Tibial artery (tissue), 4 donors: Measurements from ENCODE around the gene LCN2.

Source experiments
- DNase-seq, 2 donors: peaks; one replicate each; pipeline ENCODE4 v3.0.0-alpha.2; 2019
- H3K27ac ChIP-seq, 2 donors: fragments of 200-600 bp; sonication (generic) in 1 of 2; 1 replicate in 1 of 2; 2 replicates in 1 of 2; pipeline ENCODE4 v1.5.1; 2018 to 2019; ENCODE audit warnings: mild to moderate bottlenecking in 1 of 2
- H3K27me3 ChIP-seq, 2 donors: fragments of 200-600 bp; sonication (generic) in 1 of 2; one replicate each; pipeline versions ENCODE4 v1.5.1 to v1.6.0; 2016 to 2019
- H3K36me3 ChIP-seq, 3 donors: fragments of 200-600 bp; sonication (generic) in 2 of 3; one replicate each; pipeline ENCODE4 v1.5.1; 2016 to 2019; ENCODE audit warnings: mild to moderate bottlenecking in 2 of 3
- H3K4me1 ChIP-seq, 4 donors: fragments of 200-600 bp; sonication (generic) in 2 of 4; 1 replicate in 3 of 4; 2 replicates in 1 of 4; pipeline ENCODE4 v1.5.1; 2016 to 2019
- H3K4me3 ChIP-seq, 2 donors: fragments of 200-600 bp; sonication (generic) in 1 of 2; 1 replicate in 1 of 2; 2 replicates in 1 of 2; pipeline ENCODE4 v1.5.1; 2018 to 2019; ENCODE audit warnings: mild to moderate bottlenecking in 2 of 2
- H3K9me3 ChIP-seq, 3 donors: fragments of 200-600 bp; sonication (generic) in 1 of 3; one replicate each; pipeline ENCODE4 v1.5.1; 2016 to 2019
- CTCF ChIP-seq, 2 experiments: fragments of 200-600 bp in 1 of 2; fragments of 450-650 bp in 1 of 2; IDR thresholded peaks; one replicate each; pipeline ENCODE4 v1.5.1; 2017 to 2019; ENCODE audit warnings: antibody characterized with exemption in 2 of 2, mild to moderate bottlenecking in 1 of 2, moderate library complexity in 1 of 2
- intact Hi-C: fragments of 100-400 bp; cut with DNase I; formaldehyde crosslinking; loops from one replicate; pipeline ENCODE4 v1.15.0; 2023; ENCODE audit warnings: low total_unique reads

The LCN2 gene

GRCh38 chr9:128153060-128153946 is 4.0 kb downstream of the LCN2 start:
- no peak overlapping the region for H3K27ac ChIP-seq
- H3K4me1 ChIP-seq, result peaks cover 0 to 11% (median 0%) of the 10 kb centered on the region in 4 donors
- TF ChIP-seq CTCF (IDR thresholded peaks at IDR 0.05), result no peak
- H3K4me3 ChIP-seq, result no peak overlapping the region
- no peaks in the 10 kb centered on the region for H3K36me3 ChIP-seq
- no peak for DNase-seq
- intact Hi-C loops, result no loop called here
- no peaks in the 10 kb centered on the region for H3K9me3 ChIP-seq
- no peaks in the 10 kb centered on the region for H3K27me3 ChIP-seq

GRCh38 chr9:128153947-128154695 is 4.9 kb downstream of the LCN2 start:
- H3K4me3 ChIP-seq, result no peak overlapping the region
- TF ChIP-seq CTCF (IDR thresholded peaks at IDR 0.05), result no peak
- H3K27ac ChIP-seq, result no peak overlapping the region
- no peaks in the 10 kb centered on the region for H3K9me3 ChIP-seq
- no peaks in the 10 kb centered on the region for H3K27me3 ChIP-seq
- intact Hi-C loops, result no loop called here
- DNase-seq, result no peak
- peaks cover 0 to 4% (median 0%) of the 10 kb centered on the region in 4 donors for H3K4me1 ChIP-seq
- no peaks in the 10 kb centered on the region for H3K36me3 ChIP-seq

- H3K27me3 ChIP-seq, result no peaks in the 10 kb centered on the region
- no peak overlapping the region for H3K4me3 ChIP-seq
- peaks cover 0 to 12% (median 7%) of the 10 kb centered on the region in 4 donors for H3K4me1 ChIP-seq
- H3K36me3 ChIP-seq, result no peaks in the 10 kb centered on the region
- no peak for TF ChIP-seq CTCF (IDR thresholded peaks at IDR 0.05)
- H3K27ac ChIP-seq, result no peak overlapping the region
- H3K9me3 ChIP-seq, result no peaks in the 10 kb centered on the region
- intact Hi-C loops, result no loop called here
- no peak for DNase-seq
These were observed 6.7 kb downstream of the LCN2 start for GRCh38 chr9:128155736-128156500.

- Histone ChIP-seq H3K4me3 (peak overlapping the region; percentile 74 to 86), H3K27me3 (no peaks in the 10 kb centered on the region), H3K4me1 (peaks cover 0 to 34% (median 21%) of the 10 kb centered on the region in 4 donors), H3K27ac (peak overlapping the region; percentile 59 to 73), H3K36me3 (peaks cover 10 to 23% (median 17%) of the 10 kb centered on the region in 3 donors), H3K9me3 (no peaks in the 10 kb centered on the region)
- intact Hi-C loops, result no loop called here
- no peak for TF ChIP-seq CTCF (IDR thresholded peaks at IDR 0.05)
- DNase-seq, result no peak
These were observed 10.2 kb downstream of the LCN2 start for GRCh38 chr9:128159522-128159783.

GRCh38 chr9:128159784-128160602 is 10.7 kb downstream of the LCN2 start, which contains the start of gene BBLN:
BBLN (plus strand) TSS chr9:128160265; CDS start chr9:128160408, 143 bp downstream.
- peak within 1 kb of the TSS; percentile 59 to 73 for H3K27ac ChIP-seq
- no peaks in the 10 kb centered on the region for H3K27me3 ChIP-seq
- H3K4me1 ChIP-seq, result peaks cover 0 to 34% (median 21%) of the 10 kb centered on the region in 4 donors
- peak within 1 kb of the TSS; percentile 74 to 86 for H3K4me3 ChIP-seq
- H3K9me3 ChIP-seq, result no peaks in the 10 kb centered on the region
- peak; percentile 92 to 98 for DNase-seq
- H3K36me3 ChIP-seq, result peaks cover 12 to 29% (median 22%) of the 10 kb centered on the region in 3 donors
- no peak for TF ChIP-seq CTCF (IDR thresholded peaks at IDR 0.05)
- intact Hi-C loops, result no loop called here
